Fibroblast of peridontal ligament (primary cell): ENCODE measurements around the gene TMEM151B.
"Not testable (repeated sequence)": the region's sequence is repeated elsewhere in the genome, so short reads cannot be mapped to it uniquely, and the experiment has no call there.

ENCODE experiments used
- DNase-seq: peaks from one replicate; pipeline ENCODE4 v3.0.0-alpha.2; 2010; ENCODE audit errors: extremely low read depth

The TMEM151B gene

DNA sequence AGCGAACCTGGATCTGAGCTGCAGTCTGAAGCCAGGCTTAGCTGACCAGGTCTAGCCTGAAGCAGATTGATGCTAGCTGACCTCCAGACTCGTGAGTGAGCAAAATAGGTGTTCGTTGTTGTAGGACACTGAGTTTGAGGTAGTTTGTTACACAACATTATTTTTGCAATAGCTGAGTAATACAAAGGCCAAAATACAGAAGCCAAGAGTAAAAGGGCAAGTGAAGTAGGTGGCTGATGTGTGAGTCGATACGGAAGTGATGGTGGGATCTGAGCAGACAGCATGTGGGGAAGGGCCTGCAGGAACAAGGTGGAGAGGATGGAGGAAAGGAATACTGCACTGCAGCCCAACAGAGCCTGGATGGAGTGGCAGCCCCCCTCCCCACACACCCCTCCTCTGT lies 63.7 kb downstream of the TMEM151B start:
- no peak for DNase-seq

DNA sequence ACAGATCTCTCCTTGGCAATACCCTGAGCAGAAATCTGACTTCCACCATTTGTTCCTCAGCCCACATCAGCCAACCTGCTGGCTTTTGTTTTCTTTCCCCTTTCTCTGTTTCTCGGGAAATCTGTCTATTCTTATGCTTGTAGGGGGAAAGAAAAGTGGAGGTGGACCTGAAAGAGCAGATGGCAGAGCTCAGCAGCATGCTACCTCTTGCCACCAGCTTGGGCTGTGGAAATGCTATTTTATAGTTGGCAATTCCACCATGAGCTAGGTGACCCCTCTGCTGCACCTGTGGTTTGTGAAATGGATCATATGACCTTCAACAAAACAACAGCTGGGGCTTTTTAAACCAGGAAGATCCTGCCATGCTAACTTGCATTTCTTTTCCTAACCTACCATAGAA lies 65.4 kb downstream of the TMEM151B start:
- no peak for DNase-seq

DNA sequence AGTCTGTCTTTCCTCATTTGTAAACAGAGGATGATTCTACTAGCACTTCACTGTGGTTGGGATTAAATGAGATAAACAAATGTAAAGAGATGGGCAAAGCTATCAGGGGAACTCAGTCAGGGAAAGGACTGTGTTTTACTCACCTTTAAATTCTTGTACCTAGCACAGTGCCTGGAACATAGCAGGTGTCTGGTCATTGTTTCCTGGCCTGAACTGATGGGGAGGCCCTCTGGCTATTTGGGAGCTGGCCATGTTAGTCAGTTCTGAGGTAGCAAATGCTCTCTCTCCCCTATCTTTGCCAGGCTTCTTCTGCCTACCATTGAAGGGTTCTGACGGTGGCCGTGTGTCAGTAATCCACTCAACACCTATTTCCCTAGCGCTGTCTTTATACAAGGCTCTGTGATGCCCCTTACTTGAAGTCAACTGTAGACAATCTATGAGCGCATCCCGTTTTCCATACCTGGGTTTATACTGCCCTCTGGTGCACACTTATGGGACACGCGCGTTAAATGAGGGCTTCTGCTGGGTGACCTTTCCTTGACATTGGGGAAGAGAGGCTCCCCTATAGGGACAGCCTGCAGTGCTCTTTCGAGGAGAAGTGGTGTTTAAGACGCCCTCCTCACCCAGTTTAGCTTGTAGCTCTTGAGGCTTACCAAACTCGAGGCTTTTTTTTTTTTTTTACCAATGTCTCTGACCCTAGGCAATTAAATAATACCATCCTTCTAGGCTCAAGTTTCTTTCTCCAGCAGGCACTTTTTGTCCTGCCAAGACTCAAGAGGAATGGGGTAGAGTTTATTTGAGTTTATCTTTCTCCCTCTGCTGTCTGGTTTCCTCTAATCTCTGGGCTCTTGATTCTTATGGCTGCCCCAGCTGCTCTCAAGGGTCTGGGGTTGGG lies 68.2 kb downstream of the TMEM151B start:
- peak; percentile 68 for DNase-seq

DNA sequence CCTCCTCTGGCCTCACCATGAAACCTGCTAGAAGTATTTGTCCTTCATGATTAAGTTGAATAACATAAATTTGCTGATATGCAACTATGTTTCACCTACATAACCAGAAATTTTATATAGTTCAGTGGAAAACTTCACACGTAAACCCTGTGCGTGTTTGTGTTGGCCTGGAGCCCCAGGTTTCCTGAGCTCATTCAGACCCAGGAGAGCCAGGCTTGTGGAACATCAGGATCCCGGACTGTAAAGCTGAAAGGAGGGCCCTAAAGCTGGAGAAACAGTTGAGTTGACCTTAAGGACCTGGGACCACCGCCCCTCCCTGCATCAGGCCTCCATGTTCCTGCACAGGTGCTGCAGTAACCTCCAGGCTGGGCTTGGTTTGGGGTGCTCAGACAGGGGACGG lies 69.1 kb downstream of the TMEM151B start:
- DNase-seq: no peak

DNA sequence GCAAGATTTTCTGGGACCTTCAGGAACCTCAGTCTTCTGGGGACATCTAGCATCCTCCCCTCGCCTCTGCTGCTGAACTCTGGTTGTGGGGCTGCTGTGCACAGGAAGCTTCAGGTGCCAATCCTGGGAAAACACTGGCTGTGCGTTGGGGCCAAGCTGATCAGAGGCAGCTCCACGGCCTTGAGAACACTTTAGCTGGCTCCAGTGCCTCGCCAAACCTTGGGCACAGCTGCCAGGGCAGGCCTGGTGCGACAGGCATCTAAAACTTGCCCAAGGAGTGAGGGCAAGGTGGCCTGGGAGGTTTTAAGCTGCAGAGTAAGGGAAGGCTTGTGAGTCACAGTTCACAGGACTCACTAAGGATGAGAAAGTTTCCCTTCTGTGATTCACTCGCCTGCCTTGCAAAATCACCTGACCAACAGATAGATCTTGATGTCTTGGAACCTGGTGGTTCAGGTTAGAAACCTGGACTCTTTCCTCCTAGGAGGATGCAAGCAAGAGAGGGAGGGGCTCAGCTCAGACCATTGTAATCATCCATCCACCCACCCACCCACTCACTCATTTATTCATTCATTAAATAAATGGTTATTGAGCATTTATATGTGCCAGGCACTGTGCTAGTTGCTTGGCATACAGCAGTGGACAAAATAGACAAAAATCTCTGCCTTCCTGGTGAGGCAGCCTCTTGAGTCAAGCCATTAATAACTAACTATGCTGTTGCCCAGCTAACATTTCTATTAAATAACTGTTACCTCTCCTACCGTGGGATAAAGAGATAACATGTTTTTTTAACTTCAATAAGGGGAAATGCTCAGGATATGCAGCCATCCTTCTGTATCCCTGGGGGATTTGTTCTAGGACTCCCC lies 69.7 kb downstream of the TMEM151B start:
- no peak for DNase-seq

DNA sequence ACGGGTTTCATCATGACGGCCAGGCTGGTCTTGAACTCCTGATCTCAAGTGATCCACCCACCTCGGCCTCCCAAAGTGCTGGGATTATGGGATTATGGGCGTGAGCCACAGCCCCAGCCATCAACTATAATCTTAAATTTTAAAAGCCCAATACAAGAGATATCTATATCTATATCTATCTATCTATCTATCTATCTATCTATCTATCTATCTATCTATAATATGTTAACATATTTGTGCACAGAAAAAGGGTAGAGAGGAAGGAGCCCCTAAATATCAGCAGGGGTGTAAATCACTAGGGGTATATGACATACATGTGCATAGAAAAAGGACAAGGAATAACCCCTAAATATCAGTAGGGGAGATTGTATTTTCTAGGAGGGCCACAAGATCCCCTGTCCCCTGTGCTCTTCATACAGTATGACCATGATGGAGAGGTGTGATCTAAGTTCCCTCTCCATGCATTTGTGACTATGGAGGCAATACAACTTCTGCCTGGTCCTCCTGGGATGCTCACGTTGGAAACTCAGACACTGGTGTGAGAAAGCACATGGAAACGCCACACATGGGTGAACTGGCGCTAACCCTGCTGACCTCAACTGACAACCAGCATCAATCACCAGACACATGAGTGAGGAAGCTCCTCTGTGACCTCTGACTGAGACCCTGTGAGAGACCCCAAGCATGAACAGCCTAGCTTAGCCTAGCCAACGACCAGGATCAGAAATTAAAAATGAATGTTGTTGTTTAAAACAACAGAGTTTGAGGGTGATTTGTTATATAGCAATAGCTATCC lies 71.0 kb downstream of the TMEM151B start:
- no peak for DNase-seq

DNA sequence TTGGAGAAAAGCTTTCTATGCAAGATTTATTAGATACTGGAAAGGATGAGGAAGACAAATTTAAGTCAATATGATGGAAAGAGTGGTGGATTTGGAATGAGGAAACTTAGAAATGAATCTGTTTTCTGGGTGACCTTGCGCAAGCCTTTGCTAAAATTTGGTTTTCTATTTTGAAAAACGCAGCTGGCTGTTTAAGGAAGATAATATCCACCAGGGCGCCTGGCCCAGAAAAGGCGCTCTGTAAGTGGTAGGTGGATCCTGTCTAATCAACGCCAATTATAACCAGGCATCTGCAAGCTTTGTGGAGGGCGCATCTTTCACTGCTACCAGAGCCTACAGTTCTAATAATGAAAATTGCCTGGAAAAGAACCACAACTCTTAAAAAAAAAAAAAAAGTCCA lies 71.8 kb downstream of the TMEM151B start:
- DNase-seq: peak; percentile 27

DNA sequence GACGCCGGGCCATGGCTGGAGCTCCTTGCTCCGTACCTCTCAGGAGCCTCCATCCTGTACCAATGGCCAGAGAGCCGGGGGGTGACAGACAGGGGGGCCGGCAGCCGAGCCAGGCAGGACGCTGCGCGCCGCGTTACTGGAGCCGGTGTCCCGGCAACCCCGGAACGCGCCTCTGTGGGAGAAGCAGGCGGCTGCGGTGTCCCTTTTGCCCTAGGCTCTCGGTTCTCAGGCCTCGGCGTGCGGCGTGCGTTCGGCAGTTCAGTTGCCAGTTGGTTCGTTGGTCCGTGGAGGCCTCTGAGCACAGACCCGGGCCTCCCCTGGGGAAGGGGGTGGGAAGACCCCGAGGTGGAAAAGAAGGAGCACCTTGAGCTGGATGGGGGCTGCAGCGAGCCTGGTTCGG lies 72.2 kb downstream of the TMEM151B start, which contains the start of gene SPATS1:
TSS of gene SPATS1 (plus strand) at position 162 of the 400 bp plus-strand sequence. CDS start 446 bp downstream, outside the sequence.
- DNase-seq: no peak

DNA sequence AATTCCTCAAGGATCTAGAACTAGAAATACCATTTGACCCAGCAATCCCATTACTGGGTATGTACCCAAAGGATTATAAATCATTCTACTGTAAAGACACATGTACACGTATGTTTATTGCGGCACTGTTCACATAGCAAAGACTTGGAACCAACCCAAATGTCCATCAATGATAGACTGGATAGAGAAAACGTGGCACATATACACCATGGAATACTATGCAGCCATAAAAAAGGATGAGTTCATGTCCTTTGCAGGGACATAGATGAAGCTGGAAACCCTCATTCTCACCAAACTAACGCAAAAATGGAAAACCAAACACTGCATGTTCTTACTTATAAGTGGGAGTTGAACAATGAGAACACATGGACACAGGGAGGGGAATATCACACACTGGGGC lies 76.6 kb downstream of the TMEM151B start:
- not testable (repeated sequence) for DNase-seq

DNA sequence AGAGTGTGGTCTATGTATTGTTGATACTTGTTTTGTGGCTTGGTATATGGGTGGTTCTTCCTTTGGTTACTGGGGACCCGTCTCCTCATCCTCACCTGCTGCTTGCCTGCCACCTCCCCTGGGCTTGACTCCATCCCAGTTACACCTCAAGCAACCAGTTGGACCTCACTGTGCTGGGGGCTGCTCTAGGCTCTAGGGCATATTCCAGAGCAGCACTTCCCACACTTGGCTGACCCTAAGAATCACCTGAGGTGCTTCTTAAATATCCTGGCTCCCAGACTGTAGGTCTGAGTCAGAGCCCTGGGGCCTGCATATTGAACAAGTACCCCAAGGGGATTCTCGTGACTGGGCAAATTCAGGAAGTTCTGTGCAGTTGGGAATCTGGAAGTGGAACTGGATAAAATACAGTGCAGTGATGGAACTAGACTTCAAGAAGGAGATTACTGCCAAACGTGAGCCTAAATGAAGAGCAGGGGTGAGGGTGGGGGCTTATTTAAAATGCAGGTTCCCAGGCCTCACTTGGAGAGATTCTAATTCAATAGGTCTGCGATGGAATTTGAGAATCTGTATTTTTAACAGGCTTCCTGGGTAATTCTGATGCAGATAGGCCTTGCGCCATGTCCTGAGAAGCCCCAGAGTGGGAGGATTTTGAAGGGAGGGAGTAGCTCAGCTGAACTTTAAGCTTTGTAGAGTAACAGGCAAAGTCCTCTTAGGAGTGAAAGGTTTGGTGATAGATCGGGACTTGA lies 79.8 kb downstream of the TMEM151B start:
- DNase-seq: no peak

DNA sequence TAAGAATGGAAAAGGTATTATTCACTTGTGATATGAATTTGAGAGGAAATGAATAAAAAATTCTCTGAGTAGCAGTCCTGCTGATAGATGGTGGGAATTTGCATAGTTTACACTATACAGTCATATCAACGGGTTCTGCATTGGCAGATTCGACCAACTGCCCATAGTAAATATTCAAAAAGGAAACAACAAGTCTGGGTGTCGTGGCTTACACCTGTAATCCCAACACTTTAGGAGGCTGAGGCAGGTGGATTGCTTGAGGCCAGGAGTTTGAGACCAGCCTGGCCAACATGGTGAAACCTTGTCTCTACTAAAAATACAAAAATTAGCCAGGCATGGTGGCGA lies 80.4 kb downstream of the TMEM151B start:
- DNase-seq: not testable (repeated sequence)

DNA sequence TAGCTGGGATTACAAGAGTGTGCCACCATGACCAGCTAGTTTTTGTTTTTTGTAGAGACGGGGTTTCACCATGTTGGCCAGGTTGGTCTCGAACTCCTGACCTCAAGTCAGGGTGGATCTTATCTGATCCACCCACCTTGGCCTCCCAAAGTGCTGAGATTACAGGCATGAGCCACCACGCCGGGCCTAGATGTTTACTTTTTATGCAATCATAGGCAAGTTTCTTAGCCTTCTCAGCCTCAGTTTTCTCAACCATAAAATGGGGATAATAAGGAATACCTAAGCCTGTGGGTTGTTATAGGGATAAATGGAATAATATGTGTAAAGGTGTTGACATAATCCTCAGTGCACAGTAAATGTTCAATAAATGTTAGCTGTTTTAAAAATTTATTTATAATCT lies 82.0 kb downstream of the TMEM151B start:
- DNase-seq: no peak

DNA sequence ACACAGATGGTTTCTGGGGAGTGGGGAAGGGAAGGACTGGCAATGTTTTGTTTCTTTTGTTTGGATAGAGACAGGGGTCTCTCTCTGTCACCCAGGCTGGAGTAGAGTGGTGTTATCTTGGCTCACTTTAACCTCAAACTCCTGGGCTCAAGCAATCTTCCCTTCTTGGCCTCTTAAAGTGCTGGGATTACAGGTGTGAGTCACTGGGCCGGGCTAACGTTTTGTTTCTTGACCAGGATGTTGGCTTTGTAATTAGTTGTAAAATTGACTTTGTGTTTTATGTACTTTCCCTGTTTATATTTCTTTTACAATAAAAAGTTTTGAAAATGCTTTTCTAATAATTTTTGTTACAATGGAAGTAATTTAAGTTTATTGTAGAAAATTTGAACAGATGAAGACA lies 83.1 kb downstream of the TMEM151B start:
- DNase-seq: no peak

DNA sequence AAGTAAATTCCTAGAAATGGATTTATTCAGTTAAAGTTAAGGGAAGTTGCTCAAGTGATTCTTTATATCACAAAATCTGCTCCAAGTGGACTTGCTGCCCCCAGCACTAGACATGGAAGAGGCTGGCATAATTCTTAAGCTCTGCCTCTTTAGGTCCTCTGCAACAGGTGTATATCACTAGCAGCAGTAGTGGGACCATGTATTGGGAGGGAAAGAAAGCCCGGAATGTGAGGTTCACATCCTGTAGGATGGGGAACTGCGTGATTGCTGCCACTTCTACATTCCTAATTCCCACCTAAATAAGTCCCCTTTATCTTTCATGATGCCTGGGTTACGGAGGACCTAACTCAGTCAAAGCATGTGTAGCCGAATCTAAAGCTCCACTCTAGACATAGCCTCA lies 85.4 kb downstream of the TMEM151B start:
- DNase-seq: no peak

DNA sequence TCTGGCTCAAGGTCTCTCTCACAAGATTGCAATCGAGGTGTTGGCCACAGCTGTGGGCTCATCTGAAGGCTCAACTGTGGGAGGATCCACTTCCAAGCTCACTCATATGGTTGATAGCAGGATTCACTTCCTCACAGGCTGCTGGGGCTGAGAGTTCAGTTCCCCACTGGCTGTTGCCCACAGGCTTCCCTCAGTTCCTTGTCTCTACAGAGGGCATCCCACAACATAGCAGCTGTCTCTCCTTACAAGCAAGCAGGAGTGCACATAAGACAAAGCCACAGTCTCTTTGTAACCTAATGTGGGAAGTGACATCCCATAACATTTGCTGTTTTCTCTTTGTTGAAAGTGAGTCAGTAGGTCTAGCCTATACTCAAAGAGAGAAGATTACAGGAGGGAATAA lies 86.2 kb downstream of the TMEM151B start:
- DNase-seq: no peak
